Fibroblast of lung (primary cell): ENCODE results near the gene SLC18A3.

Experiments used
- CTCF ChIP-seq, 2 donors: IDR thresholded peaks in 1 of 2; conservative IDR thresholded peaks in 1 of 2; 1 replicate in 1 of 2; 2 replicates in 1 of 2; pipeline ENCODE4 v1.5.1; 2011 to 2012; ENCODE audit warnings: low read length in 2 of 2, control low read depth in 1 of 2, inconsistent platforms in 1 of 2, low read depth in 1 of 2, mild to moderate bottlenecking in 1 of 2
- EZH2 ChIP-seq: IDR thresholded peaks from 2 replicates; pipeline ENCODE4 v1.5.1; 2012; ENCODE audit warnings: low read length, control low read depth, mild to moderate bottlenecking; ENCODE audit errors: missing control alignments

GRCh38 chr10:49647985-49648795, 38.1 kb downstream of the SLC18A3 start:
- TF ChIP-seq CTCF (conservative IDR thresholded peaks at IDR 0.05 in 1 of 2, IDR thresholded peaks at IDR 0.05 in 1 of 2; ENCODE audit: low read depth in 1 of 2, low read length in 2 of 2) (no peak), EZH2 (no peak)
